CD4-positive, alpha-beta T cell (primary cell): Measurements from ENCODE around the gene PLEKHM2. TPM values are rescaled to one million over a fixed set of nuclear protein-coding genes. Genes with fewer than 3 reads are reported as not detected.

Experiments
- ATAC-seq: fragments of 200-7000 bp; cut with Tn5 transposase; one replicate; pipeline ENCODE4 v1.10.0; 2022; ENCODE audit warnings: mild to moderate bottlenecking; ENCODE audit not compliant: poor library complexity
- CTCF ChIA-PET: fragments of 350-600 bp; sonication (Branson Sonifier 250); formaldehyde crosslinking; loops from one replicate; lab custom pipeline; 2021; ENCODE audit warnings: antibody characterized with exemption, inconsistent platforms; lab: Charles Lee
- POLR2A ChIA-PET: fragments of 350-600 bp; sonication (Branson Sonifier 250); formaldehyde crosslinking; loops from one replicate; lab custom pipeline; 2021; ENCODE audit warnings: antibody characterized with exemption, inconsistent platforms; lab: Charles Lee
- DNase-seq, 14 experiments: peaks; one replicate each; pipeline ENCODE4 v3.0.0-alpha.2; 2013 to 2020; ENCODE audit warnings: mixed read lengths in 2 of 14
- H3K27ac ChIP-seq, 2 donors: one replicate each; pipeline versions ENCODE4 v1.5.1 to v1.7.0; 2013; ENCODE audit warnings: low read length in 2 of 2, low read depth in 1 of 2, mild to moderate bottlenecking in 1 of 2
- H3K27me3 ChIP-seq, 2 experiments: 1 replicate in 1 of 2; 2 replicates in 1 of 2; pipeline versions ENCODE4 v1.6.1 to v1.7.0; 2013; ENCODE audit warnings: low read length in 2 of 2, control low read depth in 1 of 2, mild to moderate bottlenecking in 1 of 2, moderate library complexity in 1 of 2; ENCODE audit not compliant: insufficient read depth in 2 of 2, control insufficient read depth in 1 of 2
- H3K36me3 ChIP-seq: one replicate; pipeline ENCODE4 v1.6.1; 2013; ENCODE audit warnings: low read length, control low read depth; ENCODE audit not compliant: insufficient read depth
- H3K4me1 ChIP-seq: one replicate; pipeline ENCODE4 v1.6.1; 2013; ENCODE audit warnings: low read length, control low read depth; ENCODE audit not compliant: insufficient read depth
- H3K4me3 ChIP-seq: one replicate; pipeline ENCODE4 v1.5.1; 2013; ENCODE audit warnings: mild to moderate bottlenecking, low read length, moderate library complexity
- H3K9me3 ChIP-seq, 2 experiments: 1 replicate in 1 of 2; 2 replicates in 1 of 2; pipeline versions ENCODE4 v1.6.1 to v1.7.0; 2013; ENCODE audit warnings: low read length in 2 of 2, mild to moderate bottlenecking in 2 of 2, control low read depth in 1 of 2, moderate library complexity in 1 of 2; ENCODE audit not compliant: control insufficient read depth in 1 of 2, insufficient read depth in 1 of 2
- H3K27ac Mint-ChIP-seq: one replicate; pipeline ENCODE4 v1.8.0; 2020; ENCODE audit warnings: mixed read lengths
- H3K27me3 Mint-ChIP-seq: one replicate; pipeline ENCODE4 v1.8.0; 2021; ENCODE audit warnings: mixed read lengths
- H3K36me3 Mint-ChIP-seq: one replicate; pipeline ENCODE4 v1.8.0; 2021; ENCODE audit warnings: low read depth, mixed read lengths
- H3K4me1 Mint-ChIP-seq: one replicate; pipeline ENCODE4 v1.8.0; 2021; ENCODE audit warnings: low read depth, mixed read lengths
- H3K4me3 Mint-ChIP-seq: one replicate; pipeline ENCODE4 v1.8.0; 2020; ENCODE audit warnings: mild to moderate bottlenecking, mixed read lengths
- H3K9me3 Mint-ChIP-seq: one replicate; pipeline ENCODE4 v1.8.0; 2020; ENCODE audit warnings: mixed read lengths
- intact Hi-C, 2 experiments: fragments of 100-400 bp; cut with DNase I in 1 of 2; cut with micrococcal nuclease in 1 of 2; formaldehyde crosslinking; loops; one replicate each; pipeline versions ENCODE4 v1.15.1 to v1.9.0; 2023 to 2025; cut with DNase I, micrococcal nuclease
- total RNA-seq, 174 experiments: library from RNA in 2 of 174; stranded (reverse) in 2 of 174; gene quantifications; one replicate each; pipeline ENCODE4 v1.2.3 and lab custom pipeline; 2021 to 2026
- TF ChIP-seq, protein P1 (sequence below): fragments of 200-600 bp; IDR thresholded peaks from one replicate; pipeline ENCODE4 v1.8.0; 2022; ENCODE audit warnings: antibody characterized with exemption, mild to moderate bottlenecking

Gene PLEKHM2
- total RNA-seq, 2 experiments from 2014 or later = 77.5 to 82.0 TPM

- POLR2A ChIA-PET = no interaction called here
- peaks cover 73% of the 10 kb centered on the region for H3K36me3 ChIP-seq
- Mint-ChIP-seq H3K27ac (no peak overlapping the region), H3K9me3 (no peaks in the 10 kb centered on the region), H3K36me3 (peaks cover 84% of the 10 kb centered on the region), H3K4me3 (no peak overlapping the region), H3K27me3 (no peaks in the 10 kb centered on the region), H3K4me1 (no peaks in the 10 kb centered on the region)
- CTCF ChIA-PET = no interaction called here
- no peaks in the 10 kb centered on the region for H3K9me3 ChIP-seq
- TF ChIP-seq, protein P1, sequence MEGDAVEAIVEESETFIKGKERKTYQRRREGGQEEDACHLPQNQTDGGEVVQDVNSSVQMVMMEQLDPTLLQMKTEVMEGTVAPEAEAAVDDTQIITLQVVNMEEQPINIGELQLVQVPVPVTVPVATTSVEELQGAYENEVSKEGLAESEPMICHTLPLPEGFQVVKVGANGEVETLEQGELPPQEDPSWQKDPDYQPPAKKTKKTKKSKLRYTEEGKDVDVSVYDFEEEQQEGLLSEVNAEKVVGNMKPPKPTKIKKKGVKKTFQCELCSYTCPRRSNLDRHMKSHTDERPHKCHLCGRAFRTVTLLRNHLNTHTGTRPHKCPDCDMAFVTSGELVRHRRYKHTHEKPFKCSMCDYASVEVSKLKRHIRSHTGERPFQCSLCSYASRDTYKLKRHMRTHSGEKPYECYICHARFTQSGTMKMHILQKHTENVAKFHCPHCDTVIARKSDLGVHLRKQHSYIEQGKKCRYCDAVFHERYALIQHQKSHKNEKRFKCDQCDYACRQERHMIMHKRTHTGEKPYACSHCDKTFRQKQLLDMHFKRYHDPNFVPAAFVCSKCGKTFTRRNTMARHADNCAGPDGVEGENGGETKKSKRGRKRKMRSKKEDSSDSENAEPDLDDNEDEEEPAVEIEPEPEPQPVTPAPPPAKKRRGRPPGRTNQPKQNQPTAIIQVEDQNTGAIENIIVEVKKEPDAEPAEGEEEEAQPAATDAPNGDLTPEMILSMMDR = no peak
- DNase-seq (no peak), ATAC-seq (no peak)
- no peaks in the 10 kb centered on the region for H3K27me3 ChIP-seq
- no peak overlapping the region for H3K27ac ChIP-seq
- no peaks in the 10 kb centered on the region for H3K4me1 ChIP-seq
- no peak overlapping the region for H3K4me3 ChIP-seq
- intact Hi-C loops = no loop called here
Measured at GRCh38 chr1:15656464-15656863, 27.7 kb upstream of the PLEKHM2 start.

DNA sequence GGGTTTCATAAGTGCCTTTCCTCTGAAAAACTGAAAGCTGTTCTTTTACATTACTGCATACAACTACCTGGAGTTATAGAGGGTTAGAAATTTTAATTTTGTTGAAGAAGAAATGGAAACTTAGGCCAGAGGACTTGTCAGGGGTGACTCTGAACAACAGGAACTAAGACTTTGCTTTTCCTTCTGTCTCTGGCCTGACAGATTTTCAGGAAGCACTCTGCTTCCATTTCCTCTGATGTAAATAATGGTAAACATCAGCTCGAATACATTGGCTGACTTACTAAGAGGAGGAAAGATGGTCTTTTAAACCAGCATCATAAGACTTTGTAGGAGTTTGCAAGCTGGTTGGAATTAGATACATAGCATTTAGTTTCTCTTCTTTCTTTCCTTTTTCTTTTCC is 27.1 kb upstream of the PLEKHM2 start:
- H3K27me3 ChIP-seq = no peaks in the 10 kb centered on the region
- H3K4me1 ChIP-seq = no peaks in the 10 kb centered on the region
- ATAC-seq (no peak), DNase-seq (no peak)
- CTCF ChIA-PET = no interaction called here
- Mint-ChIP-seq H3K27ac (no peak overlapping the region), H3K4me3 (no peak overlapping the region), H3K9me3 (no peaks in the 10 kb centered on the region), H3K27me3 (no peaks in the 10 kb centered on the region), H3K36me3 (peaks cover 84% of the 10 kb centered on the region), H3K4me1 (no peaks in the 10 kb centered on the region)
- intact Hi-C loops = no loop called here
- H3K9me3 ChIP-seq = no peaks in the 10 kb centered on the region
- TF ChIP-seq, protein P1 = no peak
- peaks cover 71% of the 10 kb centered on the region for H3K36me3 ChIP-seq
- no peak overlapping the region for H3K4me3 ChIP-seq
- POLR2A ChIA-PET = no interaction called here
- no peak overlapping the region for H3K27ac ChIP-seq

- no peaks in the 10 kb centered on the region for H3K4me1 Mint-ChIP-seq
- H3K36me3 Mint-ChIP-seq = peaks cover 73% of the 10 kb centered on the region
- POLR2A ChIA-PET = no interaction called here
- H3K27me3 ChIP-seq = no peaks in the 10 kb centered on the region
- H3K27me3 Mint-ChIP-seq = no peaks in the 10 kb centered on the region
- DNase-seq (no peak), ATAC-seq (no peak)
- CTCF ChIA-PET = no interaction called here
- no peak overlapping the region for H3K4me3 Mint-ChIP-seq
- no peaks in the 10 kb centered on the region for H3K4me1 ChIP-seq
- no peak overlapping the region for H3K27ac Mint-ChIP-seq
- no peaks in the 10 kb centered on the region for H3K9me3 Mint-ChIP-seq
- TF ChIP-seq, protein P1 = no peak
- H3K27ac ChIP-seq = no peak overlapping the region
- intact Hi-C loops = no loop called here
- no peaks in the 10 kb centered on the region for H3K9me3 ChIP-seq
- peaks cover 63% of the 10 kb centered on the region for H3K36me3 ChIP-seq
- no peak overlapping the region for H3K4me3 ChIP-seq
Measured at GRCh38 chr1:15660151-15660550, 24.0 kb upstream of the PLEKHM2 start.
